Measurements from ENCODE around the gene ITGA1. TPM values are rescaled to one million over a fixed set of nuclear protein-coding genes. Genes with fewer than 3 reads are reported as not detected.

ITGA1 gene
- total RNA-seq, 1 experiment from 2014 or later, result 20.2 TPM

- no peak for TF ChIP-seq CTCF (IDR thresholded peaks at IDR 0.05; ENCODE audit: unreplicated experiment)
- Mint-ChIP-seq H3K4me3 (ENCODE audit: low read depth, unreplicated experiment) (no peak overlapping the region), H3K27me3 (ENCODE audit: unreplicated experiment) (no peaks in the 10 kb centered on the region), H3K9me3 (ENCODE audit: low read depth, unreplicated experiment) (no peaks in the 10 kb centered on the region), H3K27ac (ENCODE audit: unreplicated experiment) (no peak overlapping the region), H3K4me1 (ENCODE audit: low read depth, unreplicated experiment) (no peaks in the 10 kb centered on the region), H3K36me3 (ENCODE audit: insufficient read depth, unreplicated experiment) (no peaks in the 10 kb centered on the region)
- CTCF ChIA-PET, result interaction anchor here (0.7 to 1.2 kb wide), 2 partner anchors 9 to 11 kb away, joined by 3 read pairs; no protein-coding TSS in a partner anchor
- no TSS peak for BruUV-seq (replicated peaks)
- intact Hi-C loops (cut with micrococcal nuclease; ENCODE audit: unreplicated experiment), result no loop called here
- no peak for DNase-seq
These were observed 29.7 kb upstream of the ITGA1 start for GRCh38 chr5:52758014-52758413.

GRCh38 chr5:52759331-52759730, 28.4 kb upstream of the ITGA1 start:
- H3K27me3 Mint-ChIP-seq (ENCODE audit: unreplicated experiment), result no peaks in the 10 kb centered on the region
- BruUV-seq (replicated peaks), result no TSS peak
- H3K9me3 Mint-ChIP-seq (ENCODE audit: low read depth, unreplicated experiment), result no peaks in the 10 kb centered on the region
- H3K4me3 Mint-ChIP-seq (ENCODE audit: low read depth, unreplicated experiment), result no peak overlapping the region
- intact Hi-C loops (cut with micrococcal nuclease; ENCODE audit: unreplicated experiment), result no loop called here
- no peak for TF ChIP-seq CTCF (IDR thresholded peaks at IDR 0.05; ENCODE audit: unreplicated experiment)
- no peaks in the 10 kb centered on the region for H3K36me3 Mint-ChIP-seq (ENCODE audit: insufficient read depth, unreplicated experiment)
- no peaks in the 10 kb centered on the region for H3K4me1 Mint-ChIP-seq (ENCODE audit: low read depth, unreplicated experiment)
- DNase-seq, result no peak
- no peak overlapping the region for H3K27ac Mint-ChIP-seq (ENCODE audit: unreplicated experiment)
- CTCF ChIA-PET, result interaction anchor here (0.6 to 1.1 kb wide), 2 partner anchors 15 to 289 kb away, joined by 3 to 4 read pairs; no protein-coding TSS in a partner anchor

GRCh38 chr5:52760695-52761366, 26.9 kb upstream of the ITGA1 start:
- Mint-ChIP-seq H3K9me3 (ENCODE audit: low read depth, unreplicated experiment) (no peaks in the 10 kb centered on the region), H3K27me3 (ENCODE audit: unreplicated experiment) (no peaks in the 10 kb centered on the region), H3K36me3 (ENCODE audit: insufficient read depth, unreplicated experiment) (no peaks in the 10 kb centered on the region), H3K4me1 (ENCODE audit: low read depth, unreplicated experiment) (no peaks in the 10 kb centered on the region), H3K4me3 (ENCODE audit: low read depth, unreplicated experiment) (no peak overlapping the region), H3K27ac (ENCODE audit: unreplicated experiment) (no peak overlapping the region)
- intact Hi-C loops (cut with micrococcal nuclease; ENCODE audit: unreplicated experiment), result no loop called here
- DNase-seq, result no peak
- TF ChIP-seq CTCF (IDR thresholded peaks at IDR 0.05; ENCODE audit: unreplicated experiment), result no peak
- CTCF ChIA-PET, result no interaction called here
- no TSS peak for BruUV-seq (replicated peaks)

- H3K27me3 Mint-ChIP-seq (ENCODE audit: unreplicated experiment), result no peaks in the 10 kb centered on the region
- intact Hi-C loops (cut with micrococcal nuclease; ENCODE audit: unreplicated experiment), result no loop called here
- BruUV-seq (replicated peaks), result no TSS peak
- no peak for DNase-seq
- no peaks in the 10 kb centered on the region for H3K9me3 Mint-ChIP-seq (ENCODE audit: low read depth, unreplicated experiment)
- TF ChIP-seq CTCF (IDR thresholded peaks at IDR 0.05; ENCODE audit: unreplicated experiment), result no peak
- no peaks in the 10 kb centered on the region for H3K4me1 Mint-ChIP-seq (ENCODE audit: low read depth, unreplicated experiment)
- H3K36me3 Mint-ChIP-seq (ENCODE audit: insufficient read depth, unreplicated experiment), result no peaks in the 10 kb centered on the region
- no peak overlapping the region for H3K27ac Mint-ChIP-seq (ENCODE audit: unreplicated experiment)
- no peak overlapping the region for H3K4me3 Mint-ChIP-seq (ENCODE audit: low read depth, unreplicated experiment)
- CTCF ChIA-PET, result interaction anchor here (0.6 to 1.2 kb wide), 2 partner anchors 9 to 64 kb away, joined by 3 read pairs; no protein-coding TSS in a partner anchor
These were observed 20.4 kb upstream of the ITGA1 start for GRCh38 chr5:52767217-52767743.

All from Calu3 (cell line).